ENCODE data around the gene PPARA. TPM values are rescaled to one million over a fixed set of nuclear protein-coding genes. Genes with fewer than 3 reads are reported as not detected.

The PPARA gene
- polyA plus RNA-seq, 1 of the 3 experiments (the other 2 are of a cell fraction), result 4.5 TPM

DNA sequence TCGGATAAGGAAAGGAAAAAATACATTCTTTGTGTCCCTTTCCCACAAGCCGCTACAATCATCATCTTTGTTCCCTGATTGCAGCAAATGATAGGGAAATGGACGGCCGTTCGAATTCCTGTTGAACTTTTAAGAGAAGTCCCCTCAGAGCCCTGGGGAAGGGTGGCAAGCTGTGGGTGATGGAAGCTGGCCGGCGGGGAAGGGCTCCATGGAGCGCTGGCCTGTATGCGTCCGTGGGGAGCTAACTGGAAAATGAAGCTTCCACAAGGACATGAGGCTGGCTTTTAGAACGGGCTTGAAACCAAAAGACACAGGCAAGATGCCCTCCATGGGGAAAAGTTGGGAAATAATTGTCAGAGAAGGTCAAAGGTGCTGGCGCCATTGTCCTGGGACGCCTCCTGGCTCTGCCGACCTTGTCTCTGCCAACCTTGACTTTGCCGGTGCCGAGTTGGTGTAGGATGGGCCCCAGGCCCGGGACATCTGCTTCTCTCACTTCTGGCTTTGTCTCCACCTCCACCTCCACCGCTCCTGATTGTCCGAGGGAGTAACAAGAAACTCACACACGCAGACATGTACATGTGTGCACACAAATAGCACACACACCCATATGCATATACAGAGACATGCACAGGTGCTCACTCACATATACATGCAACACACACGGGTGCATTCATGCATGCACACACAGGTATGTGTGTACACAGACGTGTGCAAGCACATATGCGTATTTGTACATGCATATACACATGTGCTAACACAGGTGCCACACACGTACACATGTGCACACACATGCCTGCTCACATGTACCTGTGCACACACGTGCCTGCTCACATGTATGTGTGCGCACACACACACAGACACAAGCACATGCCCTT is 14.5 kb upstream of the PPARA start:
- ChIA-PET POLR2A (interaction anchor here (0.7 kb wide), 1 partner anchor 123 kb away, joined by 3 read pairs; no protein-coding TSS in a partner anchor), CTCF (interaction anchor here (1.1 to 1.2 kb wide), 2 partner anchors 14 to 220 kb away, joined by 3 to 6 read pairs; no protein-coding TSS in a partner anchor)
- no peak overlapping the region for H3K9ac ChIP-seq
- H3K79me2 ChIP-seq (ENCODE audit: insufficient read depth), result no peaks in the 10 kb centered on the region
- H3F3A ChIP-seq (replicated peaks; ENCODE audit: insufficient read depth), result no peaks in the 10 kb centered on the region
- no peak overlapping the region for H3K27ac ChIP-seq (ENCODE audit: low read depth in 2 of 2, low read length in 1 of 2)
- no peaks in the 10 kb centered on the region for H4K20me1 ChIP-seq (ENCODE audit: insufficient read depth)
- H3K27me3 ChIP-seq (ENCODE audit: insufficient read depth), result no peaks in the 10 kb centered on the region
- H3K4me1 ChIP-seq (ENCODE audit: control insufficient read depth in 1 of 2, insufficient read depth in 2 of 2, low read depth in 1 of 2, low read length in 1 of 2), result peaks cover 0 to 10% of the 10 kb centered on the region in 2 experiments; a peak in 1 of 4 replicates
- H3K4me2 ChIP-seq, result no peak overlapping the region
- no peaks in the 10 kb centered on the region for H3K9me3 ChIP-seq
- no peaks in the 10 kb centered on the region for H3K9me2 ChIP-seq
- TF ChIP-seq, protein P1, sequence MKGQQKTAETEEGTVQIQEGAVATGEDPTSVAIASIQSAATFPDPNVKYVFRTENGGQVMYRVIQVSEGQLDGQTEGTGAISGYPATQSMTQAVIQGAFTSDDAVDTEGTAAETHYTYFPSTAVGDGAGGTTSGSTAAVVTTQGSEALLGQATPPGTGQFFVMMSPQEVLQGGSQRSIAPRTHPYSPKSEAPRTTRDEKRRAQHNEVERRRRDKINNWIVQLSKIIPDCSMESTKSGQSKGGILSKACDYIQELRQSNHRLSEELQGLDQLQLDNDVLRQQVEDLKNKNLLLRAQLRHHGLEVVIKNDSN (IDR thresholded peaks at IDR 0.05; ENCODE audit: borderline replicate concordance, low read depth), result no peak
- TF ChIP-seq RAD21 (IDR thresholded peaks at IDR 0.05; ENCODE audit: low read length) (no peak), TEAD4 (IDR thresholded peaks at IDR 0.05; ENCODE audit: borderline replicate concordance, insufficient read depth) (no peak), GATA2 (CRISPR knock-in tag; IDR thresholded peaks at IDR 0.05) (no peak), EZH2phosphoT487 (IDR thresholded peaks at IDR 0.05; ENCODE audit: borderline replicate concordance, low read depth) (no peak), MXI1 (IDR thresholded peaks at IDR 0.05; ENCODE audit: low read depth, low read length) (no peak), JUND (IDR thresholded peaks at IDR 0.05) (no peak), REST (IDR thresholded peaks at IDR 0.05; ENCODE audit: low read depth, low read length) (no peak), FOXM1 (IDR thresholded peaks at IDR 0.05; ENCODE audit: low read depth) (no peak), RFX5 (IDR thresholded peaks at IDR 0.05; ENCODE audit: low read length) (no peak), MEF2A (IDR thresholded peaks at IDR 0.05; ENCODE audit: borderline replicate concordance, low read depth) (no peak), TAF1 (IDR thresholded peaks at IDR 0.05; ENCODE audit: borderline replicate concordance, low read depth, low read length) (no peak), SMC3 (IDR thresholded peaks at IDR 0.05; ENCODE audit: low read depth, low read length) (no peak), USF2 (IDR thresholded peaks at IDR 0.05; ENCODE audit: borderline replicate concordance, low read depth, low read length) (no peak), FOSL2 (IDR thresholded peaks at IDR 0.05; ENCODE audit: borderline replicate concordance, low read depth) (no peak), ZBTB33 (IDR thresholded peaks at IDR 0.05; ENCODE audit: borderline replicate concordance, low read depth) (no peak), SIN3A (IDR thresholded peaks at IDR 0.05; ENCODE audit: borderline replicate concordance, low read depth, low read length) (no peak), FOXJ3 (CRISPR knock-in tag; IDR thresholded peaks at IDR 0.05) (no peak), ELF1 (IDR thresholded peaks at IDR 0.05) (no peak)
- TF ChIP-seq, protein P2, sequence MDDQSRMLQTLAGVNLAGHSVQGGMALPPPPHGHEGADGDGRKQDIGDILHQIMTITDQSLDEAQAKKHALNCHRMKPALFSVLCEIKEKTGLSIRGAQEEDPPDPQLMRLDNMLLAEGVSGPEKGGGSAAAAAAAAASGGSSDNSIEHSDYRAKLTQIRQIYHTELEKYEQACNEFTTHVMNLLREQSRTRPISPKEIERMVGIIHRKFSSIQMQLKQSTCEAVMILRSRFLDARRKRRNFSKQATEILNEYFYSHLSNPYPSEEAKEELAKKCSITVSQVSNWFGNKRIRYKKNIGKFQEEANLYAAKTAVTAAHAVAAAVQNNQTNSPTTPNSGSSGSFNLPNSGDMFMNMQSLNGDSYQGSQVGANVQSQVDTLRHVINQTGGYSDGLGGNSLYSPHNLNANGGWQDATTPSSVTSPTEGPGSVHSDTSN (IDR thresholded peaks at IDR 0.05), result no peak
- no peak overlapping the region for H2AFZ ChIP-seq (ENCODE audit: low read depth)
- H3K36me3 ChIP-seq (replicated peaks in 1 of 2; ENCODE audit: control insufficient read depth in 1 of 2, insufficient read depth in 2 of 2, low read length in 1 of 2), result no peaks in the 10 kb centered on the region
- 81% methylated on average over 24 of the region's 26 CpGs for WGBS (ENCODE audit: low lambda C conversion rate)
- DNase-seq, result no peak
- H3K4me3 ChIP-seq (ENCODE audit: low read depth in 2 of 2, low read length in 1 of 2), result no peak overlapping the region
